GM21447 (cell line): ENCODE results near the gene B3GNT9.
A peak's percentile ranks its signal among the peaks of the same experiment; 100 is the strongest.

ENCODE experiments used
- ATAC-seq: cut with Tn5 transposase; IDR thresholded peaks from one replicate; pipeline ENCODE4 v1.9.1; 2021; ENCODE audit not compliant: unreplicated experiment

The B3GNT9 gene

GRCh38 chr16:67185651-67186134 is 34.9 kb upstream of the B3GNT9 start:
- no peak for ATAC-seq

- no peak for ATAC-seq
These were observed 34.3 kb upstream of the B3GNT9 start for GRCh38 chr16:67184995-67185650.

GRCh38 chr16:67184453-67184994 is 33.7 kb upstream of the B3GNT9 start:
- no peak for ATAC-seq

GRCh38 chr16:67183627-67184452 is 33.0 kb upstream of the B3GNT9 start, which contains the start of gene MATCAP1:
Gene MATCAP1 (minus strand): TSS chr16:67183963. CDS start chr16:67180610, 3,353 bp downstream.
- ATAC-seq: peak; percentile 97

GRCh38 chr16:67183284-67183626 is 32.5 kb upstream of the B3GNT9 start:
- ATAC-seq: no peak

- ATAC-seq: no peak
These were observed 31.5 kb upstream of the B3GNT9 start for GRCh38 chr16:67182288-67182687.

- no peak for ATAC-seq
These were observed 30.5 kb upstream of the B3GNT9 start for GRCh38 chr16:67181346-67181745.

GRCh38 chr16:67180166-67180565 is 29.4 kb upstream of the B3GNT9 start:
- no peak for ATAC-seq

- ATAC-seq: no peak
These were observed 28.8 kb upstream of the B3GNT9 start for GRCh38 chr16:67179421-67180080.

- no peak for ATAC-seq
These were observed 27.2 kb upstream of the B3GNT9 start for GRCh38 chr16:67177743-67178699.

- ATAC-seq: no peak
These were observed 25.9 kb upstream of the B3GNT9 start for GRCh38 chr16:67176662-67177061.

- no peak for ATAC-seq
These were observed 24.0 kb upstream of the B3GNT9 start for GRCh38 chr16:67174706-67175231.

- peak; percentile 34 for ATAC-seq
These were observed 23.3 kb upstream of the B3GNT9 start for GRCh38 chr16:67173808-67174705.

- no peak for ATAC-seq
These were observed 22.5 kb upstream of the B3GNT9 start for GRCh38 chr16:67173323-67173722.

GRCh38 chr16:67170949-67171649 is 20.3 kb upstream of the B3GNT9 start:
- peak; percentile 3 for ATAC-seq

- peak; percentile 40 for ATAC-seq
These were observed 19.6 kb upstream of the B3GNT9 start, which contains the start of gene NOL3 for GRCh38 chr16:67170168-67170948. Gene NOL3 (plus strand): TSS chr16:67170538.

- no peak for ATAC-seq
These were observed 18.9 kb upstream of the B3GNT9 start for GRCh38 chr16:67169642-67170167.
